Lung (tissue), 12 donors: ENCODE measurements around the gene IL21R. TPM values are rescaled to one million over a fixed set of nuclear protein-coding genes. Genes with fewer than 3 reads are reported as not detected.

Experiments
- ATAC-seq: fragments of 200-7000 bp; cut with Tn5 transposase; one replicate; pipeline ENCODE4 v1.9.1; 2020; ENCODE audit warnings: moderate number of reproducible peaks; ENCODE audit not compliant: insufficient read depth, low FRiP score
- DNase-seq, 3 donors: peaks; one replicate each; pipeline ENCODE4 v3.0.0-alpha.2; 2013 to 2017
- H3K27ac ChIP-seq, 2 donors: one replicate each; pipeline ENCODE4 v1.5.1; 2013; ENCODE audit warnings: mild to moderate bottlenecking in 2 of 2, moderate library complexity in 2 of 2, control low read depth in 1 of 2, inconsistent platforms in 1 of 2, low read depth in 1 of 2, low read length in 1 of 2
- H3K27me3 ChIP-seq, 3 donors: one replicate each; pipeline ENCODE4 v1.5.1; 2013; ENCODE audit warnings: low read length in 2 of 3; ENCODE audit not compliant: control insufficient read depth in 3 of 3, insufficient read depth in 3 of 3
- H3K36me3 ChIP-seq, 4 donors: one replicate each; pipeline ENCODE4 v1.5.1; 2013; ENCODE audit warnings: low read length in 4 of 4, mild to moderate bottlenecking in 1 of 4, moderate library complexity in 1 of 4; ENCODE audit not compliant: control insufficient read depth in 4 of 4, insufficient read depth in 4 of 4
- H3K4me1 ChIP-seq, 5 donors: one replicate each; pipeline ENCODE4 v1.5.1; 2013; ENCODE audit warnings: low read length in 5 of 5, mild to moderate bottlenecking in 2 of 5, moderate library complexity in 1 of 5; ENCODE audit not compliant: control insufficient read depth in 5 of 5, insufficient read depth in 5 of 5
- H3K4me3 ChIP-seq: one replicate; pipeline ENCODE4 v1.5.1; 2013; ENCODE audit warnings: mild to moderate bottlenecking, control low read depth, moderate library complexity
- H3K9ac ChIP-seq, 2 donors: one replicate each; pipeline ENCODE4 v1.5.1; 2013; ENCODE audit warnings: low read length in 2 of 2, control low read depth in 1 of 2; ENCODE audit not compliant: insufficient read depth in 1 of 2
- H3K9me3 ChIP-seq, 4 donors: one replicate each; pipeline ENCODE4 v1.5.1; 2013; ENCODE audit warnings: low read length in 3 of 4, mild to moderate bottlenecking in 1 of 4, moderate library complexity in 1 of 4; ENCODE audit not compliant: control insufficient read depth in 4 of 4, insufficient read depth in 3 of 4
- CTCF ChIP-seq: IDR thresholded peaks from 2 replicates; pipeline ENCODE4 v1.5.1; 2012; ENCODE audit warnings: mild to moderate bottlenecking; ENCODE audit errors: control extremely low read depth, extremely low read depth
- WGBS, 2 donors: extraction: QIAGEN DNeasy Blood & Tissue Kit; methylation state at CpG; one replicate each; pipeline ENCODE4 v1.1.7; 2013; 5-methylcytosine and 5-hydroxymethylcytosine counted together
- polyA plus RNA-seq, 2 donors: library from polyadenylated mRNA; stranded (reverse); fragments of 200-250 nt; gene quantifications; one replicate each; pipeline ENCODE4 v1.2.1, GENCODE V29; 2013
- total RNA-seq, 2 donors: library from RNA; depleted of rRNA in 1 of 2; stranded (reverse); fragments of >200 nt in 1 of 2; gene quantifications; one replicate each; pipeline ENCODE4 v1.2.1, GENCODE V29; 2014 to 2021
- donor health status: control.
- donor health status: control.
- donor health status: Bipolar disorder and iron deficiency.
- donor health status: healthy.
- donor health status: DM: yes; HTN: yes; CAD: no.

The IL21R gene
- total and polyA plus RNA-seq, 4 donors, result 1.0 to 6.3 (median 4.0) TPM

DNA sequence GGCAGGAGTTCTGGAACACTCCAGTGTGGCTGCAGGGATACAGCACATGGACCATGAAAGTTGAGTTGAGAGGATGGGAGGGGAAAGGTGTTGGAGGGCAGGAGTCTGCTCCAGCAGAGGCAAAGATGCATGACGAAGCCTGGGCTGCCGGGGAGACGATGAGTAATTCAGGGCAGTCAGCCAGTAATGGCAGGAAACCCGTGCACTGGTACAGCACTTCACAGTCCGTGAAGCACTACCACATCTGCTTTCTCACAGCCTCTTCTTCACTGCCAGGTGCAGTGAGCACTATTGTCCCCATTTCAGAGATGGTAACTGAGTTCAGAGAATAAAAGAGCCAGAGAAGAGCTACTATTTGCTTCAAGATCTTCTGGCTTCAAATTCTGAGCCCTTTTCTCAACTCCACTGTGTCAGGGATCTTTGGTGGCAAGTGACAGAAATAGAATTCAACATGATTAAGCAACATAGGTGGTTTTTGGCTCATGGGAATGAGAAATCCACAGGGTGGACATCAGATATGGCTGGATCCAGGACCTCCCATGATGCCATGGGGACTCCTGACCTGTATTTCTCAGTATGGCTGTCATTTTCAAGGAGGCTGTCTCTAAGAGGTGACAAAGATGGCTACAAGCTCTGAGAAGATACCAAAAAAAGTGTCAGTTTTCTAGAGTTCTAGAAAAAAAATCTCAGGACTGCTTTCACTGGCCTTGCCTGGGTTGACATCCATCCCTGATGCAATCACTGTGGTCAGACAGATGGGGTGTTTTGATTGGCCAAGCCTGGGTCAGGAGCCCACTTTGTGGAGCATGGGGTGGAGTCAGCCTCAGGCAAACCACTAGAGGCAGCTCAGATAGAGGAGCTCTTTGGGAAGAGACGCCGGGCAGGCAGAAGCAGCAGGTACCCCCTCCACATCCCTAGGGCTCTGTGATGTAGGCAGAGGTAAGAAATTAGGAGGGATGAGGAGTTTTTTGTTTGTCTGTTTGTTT is 24.7 kb downstream of the IL21R start:
- Histone ChIP-seq H3K36me3 (no peaks in the 10 kb centered on the region), H3K9ac (no peak overlapping the region), H3K4me1 (peaks cover 0 to 4% (median 0%) of the 10 kb centered on the region in 5 donors), H3K27ac (no peak overlapping the region), H3K27me3 (no peaks in the 10 kb centered on the region), H3K9me3 (peaks cover 0 to 2% (median under 1%) of the 10 kb centered on the region in 4 donors), H3K4me3 (no peak overlapping the region)
- ATAC-seq (peak; percentile 47), DNase-seq (no peak)
- WGBS, 2 donors, result 27 to 28% methylated on average over 7 of the region's 7 CpGs
- TF ChIP-seq CTCF, result no peak

- Histone ChIP-seq H3K9me3 (peaks cover 0 to 2% (median under 1%) of the 10 kb centered on the region in 4 donors), H3K27me3 (no peaks in the 10 kb centered on the region), H3K9ac (no peak overlapping the region), H3K4me1 (peaks cover 0 to 4% (median 0%) of the 10 kb centered on the region in 5 donors), H3K27ac (no peak overlapping the region), H3K36me3 (no peaks in the 10 kb centered on the region), H3K4me3 (no peak overlapping the region)
- ATAC-seq, result no peak
- no peak for TF ChIP-seq CTCF
- no peak for DNase-seq
- WGBS, 2 donors, result 78 to 84% methylated on average over 5 of the region's 5 CpGs
Measured at GRCh38 chr16:27427538-27427937, 25.6 kb downstream of the IL21R start.

GRCh38 chr16:27428026-27428785 is 26.2 kb downstream of the IL21R start:
- no peak for TF ChIP-seq CTCF
- DNase-seq, result peak in 1 of 3 donors; percentile 58
- Histone ChIP-seq H3K9me3 (peaks cover 0 to 2% (median 0%) of the 10 kb centered on the region in 4 donors), H3K27me3 (no peaks in the 10 kb centered on the region), H3K4me1 (peaks cover 0 to 4% (median 0%) of the 10 kb centered on the region in 5 donors), H3K27ac (no peak overlapping the region), H3K4me3 (no peak overlapping the region), H3K36me3 (no peaks in the 10 kb centered on the region), H3K9ac (no peak overlapping the region)
- ATAC-seq, result no peak
- 87 to 89% methylated on average over 4 of the region's 4 CpGs for WGBS, 2 donors
